ENCODE measurements around the gene ENPP1. TPM values are rescaled to one million over a fixed set of nuclear protein-coding genes. Genes with fewer than 3 reads are reported as not detected.

Gene ENPP1
- total and polyA plus RNA-seq, 9 of the 15 experiments (the other 6 are each of a cell fraction or from before 2014, with no cell fraction given), result 0.03 to 0.56 (median 0.14) TPM

- TF ChIP-seq, protein P1, sequence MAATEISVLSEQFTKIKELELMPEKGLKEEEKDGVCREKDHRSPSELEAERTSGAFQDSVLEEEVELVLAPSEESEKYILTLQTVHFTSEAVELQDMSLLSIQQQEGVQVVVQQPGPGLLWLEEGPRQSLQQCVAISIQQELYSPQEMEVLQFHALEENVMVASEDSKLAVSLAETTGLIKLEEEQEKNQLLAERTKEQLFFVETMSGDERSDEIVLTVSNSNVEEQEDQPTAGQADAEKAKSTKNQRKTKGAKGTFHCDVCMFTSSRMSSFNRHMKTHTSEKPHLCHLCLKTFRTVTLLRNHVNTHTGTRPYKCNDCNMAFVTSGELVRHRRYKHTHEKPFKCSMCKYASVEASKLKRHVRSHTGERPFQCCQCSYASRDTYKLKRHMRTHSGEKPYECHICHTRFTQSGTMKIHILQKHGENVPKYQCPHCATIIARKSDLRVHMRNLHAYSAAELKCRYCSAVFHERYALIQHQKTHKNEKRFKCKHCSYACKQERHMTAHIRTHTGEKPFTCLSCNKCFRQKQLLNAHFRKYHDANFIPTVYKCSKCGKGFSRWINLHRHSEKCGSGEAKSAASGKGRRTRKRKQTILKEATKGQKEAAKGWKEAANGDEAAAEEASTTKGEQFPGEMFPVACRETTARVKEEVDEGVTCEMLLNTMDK (IDR thresholded peaks at IDR 0.05; ENCODE audit: borderline replicate concordance, insufficient read depth, low read depth, low read length, poor library complexity, severe bottlenecking), result no peak
- TF ChIP-seq CBX8 (IDR thresholded peaks at IDR 0.05; ENCODE audit: borderline replicate concordance, extremely low read depth, low read depth, low read length, poor library complexity, severe bottlenecking) (no peak), NBN (IDR thresholded peaks at IDR 0.05; ENCODE audit: low read depth) (no peak), ATF3 (IDR thresholded peaks at IDR 0.05) (no peak), ATF3 (CRISPR knock-in tag; conservative IDR thresholded peaks at IDR 0.05) (no peak), ZNF3 (CRISPR knock-in tag; IDR thresholded peaks at IDR 0.05) (no peak), ELF4 (CRISPR knock-in tag; IDR thresholded peaks at IDR 0.05) (no peak)
- TF ChIP-seq, protein P2, sequence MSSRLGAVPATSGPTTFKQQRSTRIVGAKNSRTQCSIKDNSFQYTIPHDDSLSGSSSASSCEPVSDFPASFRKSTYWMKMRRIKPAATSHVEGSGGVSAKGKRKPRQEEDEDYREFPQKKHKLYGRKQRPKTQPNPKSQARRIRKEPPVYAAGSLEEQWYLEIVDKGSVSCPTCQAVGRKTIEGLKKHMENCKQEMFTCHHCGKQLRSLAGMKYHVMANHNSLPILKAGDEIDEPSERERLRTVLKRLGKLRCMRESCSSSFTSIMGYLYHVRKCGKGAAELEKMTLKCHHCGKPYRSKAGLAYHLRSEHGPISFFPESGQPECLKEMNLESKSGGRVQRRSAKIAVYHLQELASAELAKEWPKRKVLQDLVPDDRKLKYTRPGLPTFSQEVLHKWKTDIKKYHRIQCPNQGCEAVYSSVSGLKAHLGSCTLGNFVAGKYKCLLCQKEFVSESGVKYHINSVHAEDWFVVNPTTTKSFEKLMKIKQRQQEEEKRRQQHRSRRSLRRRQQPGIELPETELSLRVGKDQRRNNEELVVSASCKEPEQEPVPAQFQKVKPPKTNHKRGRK (tag; IDR thresholded peaks at IDR 0.05), result no peak
Observed at GRCh38 chr6:131761060-131761761, 46.6 kb upstream of the ENPP1 start (continued).

Data from K562 (cell line).